Activated T-helper 17 cell treated with anti-CD3 and anti-CD28 coated beads, Interleukin-2, amount 50 U/mL, for 72 hours (primary cell): ENCODE data around the gene CDH2. TPM values are rescaled to one million over a fixed set of nuclear protein-coding genes. Genes with fewer than 3 reads are reported as not detected.

Experiments
- ATAC-seq: fragments of 150-1000 bp; cut with Tn5 transposase; replicated peaks from 2 replicates; pipeline ENCODE4 v1.10.0; 2021; ENCODE audit warnings: mild to moderate bottlenecking, moderate library complexity
- H3K27ac Mint-ChIP-seq: one replicate; pipeline ENCODE4 v1.8.0; 2022; ENCODE audit warnings: mixed read lengths
- H3K27me3 Mint-ChIP-seq: one replicate; pipeline ENCODE4 v1.8.0; 2022; ENCODE audit warnings: mixed read lengths
- H3K36me3 Mint-ChIP-seq: one replicate; pipeline ENCODE4 v1.8.0; 2022; ENCODE audit warnings: low read depth, mild to moderate bottlenecking, mixed read lengths
- H3K4me1 Mint-ChIP-seq: one replicate; pipeline ENCODE4 v1.8.0; 2022; ENCODE audit warnings: mixed read lengths
- H3K4me3 Mint-ChIP-seq: one replicate; pipeline ENCODE4 v1.8.0; 2022; ENCODE audit warnings: mild to moderate bottlenecking, mixed read lengths
- H3K9me3 Mint-ChIP-seq: one replicate; pipeline ENCODE4 v1.8.0; 2022; ENCODE audit warnings: mixed read lengths
- total RNA-seq, 2 donors: library from RNA; stranded (reverse); gene quantifications; one replicate each; pipeline ENCODE4 v1.2.3, GENCODE V29; 2022

The CDH2 gene
- total RNA-seq, result under 1 TPM in 1 of 2 donors, not detected in 1; 0.04 TPM

GRCh38 chr18:28176948-28177827 lies at the start of gene CDH2:
CDH2 (minus strand) TSS chr18:28177130; CDS start chr18:28177022, 108 bp downstream.
- Mint-ChIP-seq H3K27me3 (peaks cover 27% of the 10 kb centered on the region), H3K27ac (no peak within 1 kb of the TSS), H3K4me1 (no peaks in the 10 kb centered on the region), H3K4me3 (peak within 1 kb of the TSS; percentile 55), H3K36me3 (peaks cover 12% of the 10 kb centered on the region), H3K9me3 (no peaks in the 10 kb centered on the region)
- ATAC-seq, result peak; percentile 9

- no peak for ATAC-seq
- no peak overlapping the region for H3K4me3 Mint-ChIP-seq
- no peak overlapping the region for H3K27ac Mint-ChIP-seq
- H3K9me3 Mint-ChIP-seq, result peaks cover 10% of the 10 kb centered on the region
- H3K27me3 Mint-ChIP-seq, result no peaks in the 10 kb centered on the region
- no peaks in the 10 kb centered on the region for H3K36me3 Mint-ChIP-seq
- H3K4me1 Mint-ChIP-seq, result no peaks in the 10 kb centered on the region
Observed at GRCh38 chr18:28212060-28212459, 35.1 kb upstream of the CDH2 start.

GRCh38 chr18:28208712-28209265 lies 31.9 kb upstream of the CDH2 start:
- no peak for ATAC-seq
- Mint-ChIP-seq H3K27ac (no peak overlapping the region), H3K9me3 (peaks cover 10% of the 10 kb centered on the region)

GRCh38 chr18:28208268-28208667 lies 31.3 kb upstream of the CDH2 start:
- Mint-ChIP-seq H3K27ac (no peak overlapping the region), H3K36me3 (no peaks in the 10 kb centered on the region), H3K9me3 (peaks cover 10% of the 10 kb centered on the region), H3K4me3 (no peak overlapping the region), H3K4me1 (no peaks in the 10 kb centered on the region), H3K27me3 (no peaks in the 10 kb centered on the region)
- ATAC-seq, result no peak

More at GRCh38 chr18:28208712-28209265, 31.9 kb upstream of the CDH2 start:
- H3K4me1 Mint-ChIP-seq, result no peaks in the 10 kb centered on the region
- H3K36me3 Mint-ChIP-seq, result no peaks in the 10 kb centered on the region
- H3K27me3 Mint-ChIP-seq, result no peaks in the 10 kb centered on the region
- no peak overlapping the region for H3K4me3 Mint-ChIP-seq

- Mint-ChIP-seq H3K9me3 (peaks cover 19% of the 10 kb centered on the region), H3K27ac (no peak overlapping the region), H3K27me3 (no peaks in the 10 kb centered on the region), H3K36me3 (no peaks in the 10 kb centered on the region), H3K4me3 (no peak overlapping the region), H3K4me1 (no peaks in the 10 kb centered on the region)
- no peak for ATAC-seq
Observed at GRCh38 chr18:28204154-28204553, 27.2 kb upstream of the CDH2 start.

- no peaks in the 10 kb centered on the region for H3K4me1 Mint-ChIP-seq
- H3K27ac Mint-ChIP-seq, result no peak overlapping the region
- no peak overlapping the region for H3K4me3 Mint-ChIP-seq
- H3K36me3 Mint-ChIP-seq, result no peaks in the 10 kb centered on the region
- H3K9me3 Mint-ChIP-seq, result peaks cover 12% of the 10 kb centered on the region
- no peaks in the 10 kb centered on the region for H3K27me3 Mint-ChIP-seq
- no peak for ATAC-seq
Observed at GRCh38 chr18:28201056-28201455, 24.1 kb upstream of the CDH2 start.

GRCh38 chr18:28198620-28199019 lies 21.7 kb upstream of the CDH2 start:
- no peaks in the 10 kb centered on the region for H3K36me3 Mint-ChIP-seq
- H3K27me3 Mint-ChIP-seq, result no peaks in the 10 kb centered on the region
- no peak for ATAC-seq
- peaks cover 9% of the 10 kb centered on the region for H3K9me3 Mint-ChIP-seq
- no peak overlapping the region for H3K4me3 Mint-ChIP-seq
- H3K4me1 Mint-ChIP-seq, result no peaks in the 10 kb centered on the region
- H3K27ac Mint-ChIP-seq, result no peak overlapping the region

GRCh38 chr18:28193177-28193778 lies 16.3 kb upstream of the CDH2 start:
- H3K4me1 Mint-ChIP-seq, result no peaks in the 10 kb centered on the region
- no peaks in the 10 kb centered on the region for H3K36me3 Mint-ChIP-seq
- H3K27me3 Mint-ChIP-seq, result no peaks in the 10 kb centered on the region
- no peak overlapping the region for H3K27ac Mint-ChIP-seq
- no peak for ATAC-seq
- no peak overlapping the region for H3K4me3 Mint-ChIP-seq
- H3K9me3 Mint-ChIP-seq, result no peaks in the 10 kb centered on the region

- H3K27ac Mint-ChIP-seq, result no peak overlapping the region
- H3K9me3 Mint-ChIP-seq, result no peaks in the 10 kb centered on the region
- no peak for ATAC-seq
- H3K36me3 Mint-ChIP-seq, result no peaks in the 10 kb centered on the region
- no peak overlapping the region for H3K4me3 Mint-ChIP-seq
- no peaks in the 10 kb centered on the region for H3K27me3 Mint-ChIP-seq
- no peaks in the 10 kb centered on the region for H3K4me1 Mint-ChIP-seq
Observed at GRCh38 chr18:28189400-28190239, 12.7 kb upstream of the CDH2 start.

GRCh38 chr18:28185121-28185520 lies 8.2 kb upstream of the CDH2 start:
- H3K36me3 Mint-ChIP-seq, result no peaks in the 10 kb centered on the region
- H3K4me3 Mint-ChIP-seq, result no peak overlapping the region
- no peaks in the 10 kb centered on the region for H3K27me3 Mint-ChIP-seq
- no peak overlapping the region for H3K27ac Mint-ChIP-seq
- ATAC-seq, result no peak
- H3K9me3 Mint-ChIP-seq, result no peaks in the 10 kb centered on the region
- no peaks in the 10 kb centered on the region for H3K4me1 Mint-ChIP-seq

GRCh38 chr18:28183418-28184078 lies 6.6 kb upstream of the CDH2 start:
- Mint-ChIP-seq H3K9me3 (no peaks in the 10 kb centered on the region), H3K27me3 (peaks cover 4% of the 10 kb centered on the region), H3K4me3 (no peak overlapping the region), H3K4me1 (no peaks in the 10 kb centered on the region), H3K27ac (no peak overlapping the region), H3K36me3 (no peaks in the 10 kb centered on the region)
- no peak for ATAC-seq

- H3K27me3 Mint-ChIP-seq, result peaks cover 10% of the 10 kb centered on the region
- peaks cover 5% of the 10 kb centered on the region for H3K36me3 Mint-ChIP-seq
- H3K4me1 Mint-ChIP-seq, result no peaks in the 10 kb centered on the region
- no peaks in the 10 kb centered on the region for H3K9me3 Mint-ChIP-seq
- no peak overlapping the region for H3K27ac Mint-ChIP-seq
- ATAC-seq, result no peak
- H3K4me3 Mint-ChIP-seq, result no peak overlapping the region
Observed at GRCh38 chr18:28181616-28182015, 4.7 kb upstream of the CDH2 start.

- H3K9me3 Mint-ChIP-seq, result no peaks in the 10 kb centered on the region
- H3K27me3 Mint-ChIP-seq, result peaks cover 27% of the 10 kb centered on the region
- no peak overlapping the region for H3K4me3 Mint-ChIP-seq
- H3K27ac Mint-ChIP-seq, result no peak overlapping the region
- H3K36me3 Mint-ChIP-seq, result peaks cover 12% of the 10 kb centered on the region
- ATAC-seq, result no peak
- H3K4me1 Mint-ChIP-seq, result no peaks in the 10 kb centered on the region
Observed at GRCh38 chr18:28178720-28179119, 1.8 kb upstream of the CDH2 start.
